ENCODE measurements around the gene OPN3. TPM values are rescaled to one million over a fixed set of nuclear protein-coding genes. Genes with fewer than 3 reads are reported as not detected.

The OPN3 gene
- polyA plus RNA-seq, 2 of the 4 experiments (the other 2 are of a cell fraction) = 41.0 to 144 TPM

- no peak for TF ChIP-seq ELK1 (IDR thresholded peaks at IDR 0.05; ENCODE audit: low read depth, low read length)
- TF ChIP-seq RCOR1 (IDR thresholded peaks at IDR 0.05; ENCODE audit: low read depth, low read length) = no peak
- no peak for TF ChIP-seq ESRRA (IDR thresholded peaks at IDR 0.05; ENCODE audit: borderline replicate concordance, low read length)
- TF ChIP-seq FOSB (CRISPR knock-in tag; IDR thresholded peaks at IDR 0.05) = no peak
Measured at GRCh38 chr1:241612533-241613477, 27.4 kb downstream of the OPN3 start (continued).

- no peak overlapping the region for H3K4me3 ChIP-seq
- H3K4me1 ChIP-seq = peaks cover 95% of the 10 kb centered on the region
- ChIA-PET CTCF (interaction anchor here (0.6 to 10.4 kb wide), 39 partner anchors 10 to 1509 kb away, joined by 3 to 120 read pairs (median 5); partner anchors contain the start of genes CHML, EXO1, FH and KMO), POLR2A (interaction anchor here (1.7 kb wide), 1 partner anchor 29 kb away, joined by 7 read pairs; the partner anchor contains the start of genes CHML and OPN3)
- 83% methylated on average over 1 of the region's 1 CpG for WGBS (ENCODE audit: missing lambda C conversion rate)
- ATAC-seq (no peak), DNase-seq (ENCODE audit: low read depth in 1 of 2, low spot score in 1 of 2) (no peak), FAIRE-seq (no peak)
- peak overlapping the region; percentile 89 to 90 for H3K27ac ChIP-seq
- peak overlapping the region; percentile 68 for H3K4me2 ChIP-seq
- peak; percentile 81 for TF ChIP-seq EHMT2 (IDR thresholded peaks at IDR 0.05; ENCODE audit: low read depth)
- no peak for TF ChIP-seq MAFK (IDR thresholded peaks at IDR 0.05; ENCODE audit: partially characterized antibody)
- TF ChIP-seq, protein P1, sequence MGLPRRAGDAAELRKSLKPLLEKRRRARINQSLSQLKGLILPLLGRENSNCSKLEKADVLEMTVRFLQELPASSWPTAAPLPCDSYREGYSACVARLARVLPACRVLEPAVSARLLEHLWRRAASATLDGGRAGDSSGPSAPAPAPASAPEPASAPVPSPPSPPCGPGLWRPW (IDR thresholded peaks at IDR 0.05) = no peak
- no peak for TF ChIP-seq RNF2 (IDR thresholded peaks at IDR 0.05; ENCODE audit: borderline replicate concordance, low read depth)
- TF ChIP-seq RAD21 (conservative IDR thresholded peaks at IDR 0.05 in 1 of 2, IDR thresholded peaks at IDR 0.05 in 1 of 2) = no peak
- no peaks in the 10 kb centered on the region for H3K9me3 ChIP-seq
Measured at GRCh38 chr1:241611736-241612135, 28.4 kb downstream of the OPN3 start.

GRCh38 chr1:241611063-241611462 is 29.1 kb downstream of the OPN3 start:
- ChIA-PET CTCF (interaction anchor here (0.6 to 10.4 kb wide), 56 partner anchors 9 to 1509 kb away, joined by 3 to 120 read pairs (median 4); partner anchors contain the start of genes CHML, EXO1, FH and KMO), POLR2A (interaction anchor here (1.1 to 1.3 kb wide), 2 partner anchors 16 to 20 kb away, joined by 4 to 5 read pairs; no protein-coding TSS in a partner anchor)
- 1% methylated on average over 3 of the region's 3 CpGs for WGBS (ENCODE audit: missing lambda C conversion rate)
- DNase-seq (ENCODE audit: low read depth in 1 of 2, low spot score in 1 of 2) (peak; percentile 57 to 90), FAIRE-seq (peak; percentile 67), ATAC-seq (peak; percentile 41 to 63)
- Histone ChIP-seq H3K9me3 (no peaks in the 10 kb centered on the region), H3K4me1 (peaks cover 95% of the 10 kb centered on the region), H3K27ac (peak overlapping the region; percentile 89 to 90), H3K4me3 (no peak overlapping the region), H3K4me2 (peak overlapping the region; percentile 68)
- no peak for TF ChIP-seq HEYL (CRISPR knock-in tag; IDR thresholded peaks at IDR 0.05)
- TF ChIP-seq NPAS2 (CRISPR knock-in tag; IDR thresholded peaks at IDR 0.05; ENCODE audit: borderline replicate concordance) = no peak
- TF ChIP-seq CHD2 (IDR thresholded peaks at IDR 0.05; ENCODE audit: low read length, partially characterized antibody) = no peak
- no peak for TF ChIP-seq HOXB5 (CRISPR knock-in tag; IDR thresholded peaks at IDR 0.05)
- TF ChIP-seq BHLHE40 (IDR thresholded peaks at IDR 0.05; ENCODE audit: low read depth, low read length) = no peak
- TF ChIP-seq MAZ (IDR thresholded peaks at IDR 0.05; ENCODE audit: borderline replicate concordance, low read depth, low read length) = no peak
- no peak for TF ChIP-seq FOSL2 (IDR thresholded peaks at IDR 0.05)
- TF ChIP-seq FOSL2 (CRISPR knock-in tag; IDR thresholded peaks at IDR 0.05) = 0 out of 2 replicates have a peak, but pooled peaks have one; percentile 13
- no peak for TF ChIP-seq KDM1A (IDR thresholded peaks at IDR 0.05; ENCODE audit: low read depth)
- no peak for TF ChIP-seq PBX3 (IDR thresholded peaks at IDR 0.05)
- TF ChIP-seq CHD4 (IDR thresholded peaks at IDR 0.05; ENCODE audit: borderline replicate concordance) = no peak
- no peak for TF ChIP-seq ELK1 (IDR thresholded peaks at IDR 0.05; ENCODE audit: low read depth, low read length)
- TF ChIP-seq CTCF (IDR thresholded peaks at IDR 0.05) = peak; percentile 86
- no peak for TF ChIP-seq EP300 (IDR thresholded peaks at IDR 0.05)
- TF ChIP-seq FOXS1 (CRISPR knock-in tag; IDR thresholded peaks at IDR 0.05) = no peak
- TF ChIP-seq KDM5A (IDR thresholded peaks at IDR 0.05) = no peak; the same call in 1 of the 2 replicates
- peak; percentile 58; the same call in 1 of the 2 replicates for TF ChIP-seq GATA3 (IDR thresholded peaks at IDR 0.05; ENCODE audit: borderline replicate concordance)
- TF ChIP-seq ATOH8 (CRISPR knock-in tag; IDR thresholded peaks at IDR 0.05; ENCODE audit: low read depth) = no peak
- peak; percentile 80 for TF ChIP-seq SMC3 (IDR thresholded peaks at IDR 0.05)
